B cell (primary cell): ENCODE data around the gene CFAP90. TPM values are rescaled to one million over a fixed set of nuclear protein-coding genes. Genes with fewer than 3 reads are reported as not detected.

Source experiments
- ATAC-seq: fragments of 200-7000 bp; cut with Tn5 transposase; one replicate; pipeline ENCODE4 v1.10.0; 2021; ENCODE audit warnings: low read depth, mild to moderate bottlenecking, moderate number of reproducible peaks, moderate library complexity
- CTCF ChIA-PET: fragments of 350-600 bp; sonication (Branson Sonifier 250); formaldehyde crosslinking; loops from one replicate; lab custom pipeline; 2021; ENCODE audit warnings: antibody characterized with exemption, inconsistent platforms; lab: Charles Lee
- POLR2A ChIA-PET: fragments of 350-600 bp; sonication (Branson Sonifier 250); formaldehyde crosslinking; loops from one replicate; lab custom pipeline; 2021; ENCODE audit warnings: antibody characterized with exemption; lab: Charles Lee
- DNase-seq: peaks from one replicate; pipeline ENCODE4 v3.0.0; 2013
- H2AFZ ChIP-seq: 2 replicates; pipeline ENCODE4 v1.6.1; 2012; ENCODE audit warnings: mild to moderate bottlenecking, low read depth, low read length; ENCODE audit not compliant: insufficient read depth, poor library complexity, severe bottlenecking
- H3K27ac ChIP-seq, 2 donors: 1 replicate in 1 of 2; 2 replicates in 1 of 2; pipeline ENCODE4 v1.5.1; 2012 to 2013; ENCODE audit warnings: low read length in 2 of 2, mild to moderate bottlenecking in 2 of 2, moderate library complexity in 1 of 2
- H3K27me3 ChIP-seq, 4 experiments: fragments of 200-600 bp in 1 of 4; sonication (generic) in 1 of 4; replicated peaks in 1 of 4; 1 replicate in 2 of 4; 2 replicates in 2 of 4; pipeline versions ENCODE4 v1.6.1 to v1.7.0; 2013 to 2016; ENCODE audit warnings: low read length in 3 of 4, mild to moderate bottlenecking in 2 of 4, mixed read lengths in 1 of 4, moderate library complexity in 1 of 4; ENCODE audit not compliant: insufficient read depth in 4 of 4, control insufficient read depth in 3 of 4; ENCODE audit errors: control extremely low read depth in 1 of 4
- H3K36me3 ChIP-seq, 2 experiments: replicated peaks in 1 of 2; 1 replicate in 1 of 2; 2 replicates in 1 of 2; pipeline versions ENCODE4 v1.6.1 to v1.7.1; 2013; ENCODE audit warnings: low read length in 1 of 2; ENCODE audit not compliant: insufficient read depth in 2 of 2, control insufficient read depth in 1 of 2; ENCODE audit errors: control extremely low read depth in 1 of 2, extremely low read depth in 1 of 2
- H3K4me1 ChIP-seq, 2 donors: fragments of 200-600 bp in 1 of 2; sonication (generic) in 1 of 2; 1 replicate in 1 of 2; 2 replicates in 1 of 2; pipeline versions ENCODE4 v1.5.1 to v1.6.1; 2013 to 2017; ENCODE audit warnings: low read length in 2 of 2; ENCODE audit not compliant: control insufficient read depth in 2 of 2, insufficient read depth in 2 of 2
- H3K4me2 ChIP-seq: replicated peaks from 2 replicates; pipeline ENCODE3; 2012; ENCODE audit warnings: mild to moderate bottlenecking, low read depth, low read length; ENCODE audit not compliant: poor library complexity, severe bottlenecking
- H3K4me3 ChIP-seq, 5 experiments: fragments of 200-600 bp in 1 of 5; sonication (generic) in 1 of 5; 1 replicate in 3 of 5; 2 replicates in 2 of 5; pipeline versions ENCODE4 v1.5.1 to v1.7.0; 2011 to 2016; ENCODE audit warnings: low read length in 4 of 5, mild to moderate bottlenecking in 4 of 5, low read depth in 2 of 5, control low read depth in 1 of 5, moderate library complexity in 1 of 5; ENCODE audit not compliant: insufficient read depth in 1 of 5; ENCODE audit errors: control extremely low read depth in 1 of 5, extremely low read depth in 1 of 5
- H3K79me2 ChIP-seq: fragments of 200-600 bp; sonication (generic); one replicate; pipeline ENCODE4 v1.6.0; 2016; ENCODE audit warnings: low read length; ENCODE audit not compliant: control insufficient read depth, insufficient read depth
- H3K9ac ChIP-seq: fragments of 200-600 bp; sonication (generic); 2 replicates; pipeline ENCODE4 v1.6.1; 2017; ENCODE audit warnings: mild to moderate bottlenecking, low read length, moderate library complexity
- H3K9me3 ChIP-seq, 3 donors: one replicate each; pipeline versions ENCODE4 v1.6.1 to v1.7.1; 2013; ENCODE audit warnings: low read length in 2 of 3; ENCODE audit not compliant: control insufficient read depth in 2 of 3, insufficient read depth in 1 of 3; ENCODE audit errors: control extremely low read depth in 1 of 3
- H4K20me1 ChIP-seq: 2 replicates; pipeline ENCODE4 v1.6.0; 2012; ENCODE audit warnings: mild to moderate bottlenecking, low read length; ENCODE audit not compliant: insufficient read depth, control insufficient read depth, poor library complexity, severe bottlenecking
- H3K27ac Mint-ChIP-seq: one replicate; pipeline ENCODE4 v1.8.0; 2021; ENCODE audit warnings: mixed read lengths
- H3K27me3 Mint-ChIP-seq: one replicate; pipeline ENCODE4 v1.8.0; 2021; ENCODE audit warnings: mixed read lengths
- H3K4me1 Mint-ChIP-seq: one replicate; pipeline ENCODE4 v1.8.0; 2021; ENCODE audit warnings: mixed read lengths
- H3K4me3 Mint-ChIP-seq: one replicate; pipeline ENCODE4 v1.8.0; 2021; ENCODE audit warnings: mixed read lengths
- H3K9me3 Mint-ChIP-seq: one replicate; pipeline ENCODE4 v1.8.0; 2022; ENCODE audit warnings: mixed read lengths; ENCODE audit not compliant: insufficient read depth
- EZH2 ChIP-seq: IDR thresholded peaks from 2 replicates; pipeline ENCODE4 v1.6.1; 2012; ENCODE audit warnings: borderline replicate concordance, low read depth, mild to moderate bottlenecking, moderate library complexity, low read length; ENCODE audit not compliant: insufficient read depth, poor library complexity, severe bottlenecking
- WGBS: methylation state at CpG from one replicate; pipeline ENCODE4 v1.1.5; 2013; ENCODE audit warnings: missing lambda C conversion rate; ENCODE audit not compliant: insufficient coverage; 5-methylcytosine and 5-hydroxymethylcytosine counted together
- intact Hi-C: fragments of 100-400 bp; cut with micrococcal nuclease; formaldehyde crosslinking; loops from one replicate; pipeline ENCODE4 v1.10.0; 2022
- polyA plus RNA-seq: library from polyadenylated mRNA; depleted of rRNA; stranded (reverse); fragments of >200 nt; gene quantifications from 2 replicates; pipeline ENCODE4 v1.2.3, GENCODE V29; 2012
- total RNA-seq, 2 donors: library from RNA; stranded (reverse); fragments of 120-200 nt in 1 of 2; gene quantifications; 1 replicate in 1 of 2; 2 replicates in 1 of 2; pipeline versions ENCODE4 v1.2.3 to v1.2.4, GENCODE V29; 2013 to 2022
- TF ChIP-seq, protein P1 (sequence below): fragments of 200-600 bp; IDR thresholded peaks from one replicate; pipeline ENCODE4 v1.8.0; 2022; ENCODE audit warnings: antibody characterized with exemption, mild to moderate bottlenecking

Gene CFAP90
- total and polyA plus RNA-seq, 2 donors (not counting 1 experiment from before 2014, with no cell fraction given): not detected

DNA sequence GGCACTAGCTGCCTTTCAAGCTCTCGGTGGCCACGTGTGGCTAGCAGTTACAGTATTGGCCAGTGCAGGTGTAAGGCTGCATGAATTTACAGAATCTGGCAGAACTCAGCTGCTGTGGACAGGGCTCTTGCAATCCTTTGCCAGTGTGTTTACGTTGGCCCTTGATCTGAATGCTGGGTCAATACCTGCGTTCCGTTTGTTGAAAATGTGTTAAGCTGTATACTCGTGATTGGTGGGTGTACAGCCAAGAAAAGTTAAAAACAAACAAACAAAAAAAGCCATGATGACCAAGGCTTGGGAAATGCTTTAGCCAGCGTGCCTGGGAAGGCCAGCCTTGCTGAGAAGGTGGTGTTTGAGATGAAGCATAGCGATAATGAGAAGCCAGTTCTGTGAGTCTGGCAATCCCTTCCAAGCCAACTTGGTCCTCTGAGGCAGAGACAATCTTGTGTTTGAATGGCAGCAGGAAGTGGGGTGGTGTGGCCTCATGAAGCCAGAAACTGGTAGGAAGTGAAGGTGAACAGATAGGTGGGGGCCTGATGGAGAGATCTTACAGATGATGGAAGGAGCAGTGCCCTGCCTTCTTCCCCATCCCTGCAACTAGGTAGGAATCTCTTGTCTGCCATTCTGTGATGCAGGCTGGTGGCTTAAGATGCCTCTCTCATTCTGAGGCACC, 820 bp upstream of the CFAP90 start:
- intact Hi-C loops: loop anchor here (5.0 kb wide), 1 partner anchor 606 kb away; no protein-coding TSS in a partner anchor

DNA sequence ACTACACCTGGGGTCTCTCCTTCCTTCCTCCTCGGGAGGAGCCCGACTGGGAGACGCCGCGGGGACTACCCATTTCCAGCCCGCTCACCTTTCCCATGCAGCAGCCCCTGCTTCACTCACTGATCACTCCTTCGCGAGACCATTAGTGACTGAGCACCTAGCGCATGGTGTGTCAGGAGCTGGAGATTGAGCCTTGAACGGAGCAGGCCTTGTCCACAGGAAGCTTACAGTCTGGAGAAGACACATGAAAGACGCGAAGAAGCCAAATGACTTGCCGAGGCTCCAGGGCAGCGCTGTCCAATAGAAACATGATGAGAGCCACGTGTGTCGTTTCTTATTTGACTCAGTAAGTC, 283 bp upstream of the CFAP90 start:
- Histone ChIP-seq H3K36me3 (no peaks in the 10 kb centered on the region), H3K9ac (peak overlapping the region; percentile 56), H3K27ac (no peak overlapping the region), H3K4me2 (peak overlapping the region; percentile 84), H4K20me1 (no peaks in the 10 kb centered on the region), H3K4me3 (peak overlapping the region in 3 of 5 experiments; percentile 44 to 51 (median 48)), H3K27me3 (peaks cover 0 to 36% (median 15%) of the 10 kb centered on the region in 4 experiments), H3K4me1 (peaks cover 14 to 20% of the 10 kb centered on the region in 2 donors), H2AFZ (peak overlapping the region; percentile 72), H3K9me3 (peaks cover 0 to 16% (median 0%) of the 10 kb centered on the region in 3 donors), H3K79me2 (no peaks in the 10 kb centered on the region)
- 70% methylated on average over 13 of the region's 16 CpGs for WGBS
- TF ChIP-seq, protein P1, sequence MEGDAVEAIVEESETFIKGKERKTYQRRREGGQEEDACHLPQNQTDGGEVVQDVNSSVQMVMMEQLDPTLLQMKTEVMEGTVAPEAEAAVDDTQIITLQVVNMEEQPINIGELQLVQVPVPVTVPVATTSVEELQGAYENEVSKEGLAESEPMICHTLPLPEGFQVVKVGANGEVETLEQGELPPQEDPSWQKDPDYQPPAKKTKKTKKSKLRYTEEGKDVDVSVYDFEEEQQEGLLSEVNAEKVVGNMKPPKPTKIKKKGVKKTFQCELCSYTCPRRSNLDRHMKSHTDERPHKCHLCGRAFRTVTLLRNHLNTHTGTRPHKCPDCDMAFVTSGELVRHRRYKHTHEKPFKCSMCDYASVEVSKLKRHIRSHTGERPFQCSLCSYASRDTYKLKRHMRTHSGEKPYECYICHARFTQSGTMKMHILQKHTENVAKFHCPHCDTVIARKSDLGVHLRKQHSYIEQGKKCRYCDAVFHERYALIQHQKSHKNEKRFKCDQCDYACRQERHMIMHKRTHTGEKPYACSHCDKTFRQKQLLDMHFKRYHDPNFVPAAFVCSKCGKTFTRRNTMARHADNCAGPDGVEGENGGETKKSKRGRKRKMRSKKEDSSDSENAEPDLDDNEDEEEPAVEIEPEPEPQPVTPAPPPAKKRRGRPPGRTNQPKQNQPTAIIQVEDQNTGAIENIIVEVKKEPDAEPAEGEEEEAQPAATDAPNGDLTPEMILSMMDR: no peak
- TF ChIP-seq EZH2: no peak
- Mint-ChIP-seq H3K27ac (no peak overlapping the region), H3K27me3 (peaks cover 17% of the 10 kb centered on the region), H3K9me3 (no peaks in the 10 kb centered on the region), H3K4me1 (peaks cover 24% of the 10 kb centered on the region), H3K4me3 (peak overlapping the region; percentile 89)
- CTCF ChIA-PET: interaction anchor here (0.9 kb wide), 1 partner anchor 9 kb away, joined by 4 read pairs; no protein-coding TSS in a partner anchor
- ATAC-seq (no peak), DNase-seq (no peak)
- intact Hi-C loops: loop anchor here (5.0 kb wide), 1 partner anchor 606 kb away; no protein-coding TSS in a partner anchor
- POLR2A ChIA-PET: no interaction called here

More for the DNA sequence above, 820 bp upstream of the CFAP90 start:
- CTCF ChIA-PET: interaction anchor here (0.9 kb wide), 1 partner anchor 9 kb away, joined by 4 read pairs; no protein-coding TSS in a partner anchor
- H4K20me1 ChIP-seq: no peaks in the 10 kb centered on the region
- H3K27me3 ChIP-seq: peaks cover 0 to 36% (median 15%) of the 10 kb centered on the region in 4 experiments
- no peak overlapping the region for H3K27ac ChIP-seq
- no peak for TF ChIP-seq EZH2
- TF ChIP-seq, protein P1: no peak
- Mint-ChIP-seq H3K4me1 (peaks cover 24% of the 10 kb centered on the region), H3K4me3 (peak overlapping the region; percentile 89), H3K27ac (no peak overlapping the region), H3K9me3 (no peaks in the 10 kb centered on the region), H3K27me3 (peaks cover 17% of the 10 kb centered on the region)
- no peak overlapping the region for H3K4me2 ChIP-seq
- DNase-seq (no peak), ATAC-seq (no peak)
- WGBS: 85% methylated on average over 6 of the region's 8 CpGs
- no peaks in the 10 kb centered on the region for H3K79me2 ChIP-seq
- H3K36me3 ChIP-seq: no peaks in the 10 kb centered on the region
- no peak overlapping the region for H2AFZ ChIP-seq
- H3K9me3 ChIP-seq: peaks cover 0 to 16% (median 0%) of the 10 kb centered on the region in 3 donors
- POLR2A ChIA-PET: no interaction called here
- H3K4me3 ChIP-seq: no peak overlapping the region
- peaks cover 14 to 20% of the 10 kb centered on the region in 2 donors for H3K4me1 ChIP-seq
- no peak overlapping the region for H3K9ac ChIP-seq
